Epithelial cell of esophagus (primary cell): Measurements from ENCODE around the gene B4GALT2.

Source experiments
- DNase-seq: peaks from one replicate; pipeline ENCODE4 v3.0.0; 2010; ENCODE audit warnings: low read depth
- H3K4me3 ChIP-seq: 2 replicates; pipeline ENCODE4 v1.5.1; 2011; ENCODE audit warnings: mild to moderate bottlenecking, low read length, control low read depth
- TF ChIP-seq, protein P1 (sequence below): IDR thresholded peaks from 2 replicates; pipeline ENCODE4 v1.5.1; 2011; ENCODE audit warnings: low read depth, mild to moderate bottlenecking, low read length, control low read depth, inconsistent platforms; ENCODE audit not compliant: insufficient read depth; ENCODE audit errors: missing control alignments

B4GALT2 gene

DNA sequence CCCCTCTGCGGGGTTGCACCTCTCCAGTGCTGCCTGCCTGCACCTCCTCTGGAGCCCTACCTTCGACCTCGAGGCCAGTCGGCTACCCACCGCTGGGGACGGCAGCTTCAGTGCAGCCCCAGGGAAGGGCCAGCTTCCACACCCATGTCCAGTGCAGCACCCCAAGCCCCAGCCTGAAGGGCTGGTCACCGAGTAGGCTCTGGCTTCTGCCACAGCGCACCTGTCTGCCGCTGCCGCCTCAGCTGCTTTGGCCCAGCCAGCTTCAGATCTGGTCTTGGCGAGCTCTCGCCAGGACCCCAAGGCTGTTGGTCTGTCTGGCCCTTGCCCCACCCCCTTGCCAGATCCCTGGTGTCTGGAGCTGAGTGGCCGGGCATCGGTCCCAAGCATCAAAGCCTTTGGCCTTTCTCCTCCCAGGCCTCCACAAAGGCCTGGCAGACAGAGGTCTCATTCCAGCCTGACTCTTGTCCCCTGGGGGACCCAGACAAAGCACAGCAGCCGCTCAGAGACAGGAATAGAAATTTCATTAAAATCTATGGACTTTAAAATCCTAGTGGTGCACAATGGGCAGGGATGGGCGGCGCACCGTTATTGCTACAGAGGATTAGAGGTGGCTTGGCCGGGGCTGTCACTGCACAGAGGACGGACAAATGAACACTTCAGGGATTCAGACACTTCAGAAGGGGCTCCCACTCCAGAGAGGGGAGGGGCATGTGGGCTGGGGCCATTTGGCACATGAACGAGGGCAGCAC lies 17.1 kb downstream of the B4GALT2 start:
- TF ChIP-seq, protein P1, sequence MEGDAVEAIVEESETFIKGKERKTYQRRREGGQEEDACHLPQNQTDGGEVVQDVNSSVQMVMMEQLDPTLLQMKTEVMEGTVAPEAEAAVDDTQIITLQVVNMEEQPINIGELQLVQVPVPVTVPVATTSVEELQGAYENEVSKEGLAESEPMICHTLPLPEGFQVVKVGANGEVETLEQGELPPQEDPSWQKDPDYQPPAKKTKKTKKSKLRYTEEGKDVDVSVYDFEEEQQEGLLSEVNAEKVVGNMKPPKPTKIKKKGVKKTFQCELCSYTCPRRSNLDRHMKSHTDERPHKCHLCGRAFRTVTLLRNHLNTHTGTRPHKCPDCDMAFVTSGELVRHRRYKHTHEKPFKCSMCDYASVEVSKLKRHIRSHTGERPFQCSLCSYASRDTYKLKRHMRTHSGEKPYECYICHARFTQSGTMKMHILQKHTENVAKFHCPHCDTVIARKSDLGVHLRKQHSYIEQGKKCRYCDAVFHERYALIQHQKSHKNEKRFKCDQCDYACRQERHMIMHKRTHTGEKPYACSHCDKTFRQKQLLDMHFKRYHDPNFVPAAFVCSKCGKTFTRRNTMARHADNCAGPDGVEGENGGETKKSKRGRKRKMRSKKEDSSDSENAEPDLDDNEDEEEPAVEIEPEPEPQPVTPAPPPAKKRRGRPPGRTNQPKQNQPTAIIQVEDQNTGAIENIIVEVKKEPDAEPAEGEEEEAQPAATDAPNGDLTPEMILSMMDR: no peak
- no peak for DNase-seq
- no peak overlapping the region for H3K4me3 ChIP-seq

DNA sequence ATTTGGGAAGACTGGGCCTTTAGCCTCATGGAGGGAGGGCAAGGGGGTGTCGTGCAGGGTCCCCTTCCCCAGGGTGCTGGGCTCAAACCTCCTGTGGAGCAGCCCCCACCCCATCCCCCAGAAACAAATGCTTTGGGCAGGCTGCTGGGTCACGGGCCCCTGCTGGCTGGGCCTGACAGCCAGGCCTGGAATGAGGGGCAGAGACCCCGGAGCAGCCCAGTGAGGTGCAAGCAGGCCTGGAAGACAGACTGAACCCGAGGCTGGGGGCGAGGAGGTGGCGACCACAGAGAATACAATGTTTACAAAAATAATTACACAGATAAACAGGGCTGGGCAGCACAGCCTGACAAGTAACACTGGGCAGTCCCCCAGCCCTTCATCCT lies 17.7 kb downstream of the B4GALT2 start:
- DNase-seq: no peak
- TF ChIP-seq, protein P1: no peak
- H3K4me3 ChIP-seq: no peak overlapping the region

DNA sequence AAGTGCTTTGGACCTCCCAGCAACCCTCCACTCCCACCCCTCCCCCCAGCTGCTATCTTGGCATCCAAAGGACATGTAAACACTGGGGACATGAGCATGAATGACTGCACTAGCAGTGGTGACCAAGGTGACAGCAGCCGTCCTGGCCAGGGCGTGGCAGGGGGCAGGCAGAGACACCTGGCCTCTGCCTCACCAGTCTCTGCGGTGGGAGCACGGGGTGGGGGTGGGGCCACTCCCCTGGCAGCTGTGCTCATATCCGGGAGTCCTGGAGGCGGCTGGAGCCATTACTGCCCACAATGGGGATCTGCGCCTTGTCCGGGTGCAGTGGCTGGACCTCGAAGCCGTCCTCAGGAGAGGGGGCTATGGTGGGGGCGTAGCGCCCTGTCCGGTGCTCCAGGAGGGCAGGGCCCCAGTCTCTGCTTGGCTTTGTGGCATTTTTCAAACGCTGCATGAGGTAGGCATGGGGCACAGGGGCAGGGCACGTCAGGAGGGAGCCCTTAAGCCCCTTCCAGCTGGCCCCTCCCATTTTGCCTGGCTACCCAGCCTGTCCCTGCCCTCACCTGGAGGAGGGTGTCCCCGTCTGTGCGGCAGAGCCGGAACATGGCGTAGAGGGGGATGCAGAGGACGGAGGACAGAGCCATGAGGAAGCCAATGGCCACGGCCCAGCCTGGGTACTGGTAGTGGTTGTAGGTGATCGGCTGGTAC lies 18.4 kb downstream of the B4GALT2 start:
- DNase-seq: no peak
- no peak overlapping the region for H3K4me3 ChIP-seq
- TF ChIP-seq, protein P1: no peak

DNA sequence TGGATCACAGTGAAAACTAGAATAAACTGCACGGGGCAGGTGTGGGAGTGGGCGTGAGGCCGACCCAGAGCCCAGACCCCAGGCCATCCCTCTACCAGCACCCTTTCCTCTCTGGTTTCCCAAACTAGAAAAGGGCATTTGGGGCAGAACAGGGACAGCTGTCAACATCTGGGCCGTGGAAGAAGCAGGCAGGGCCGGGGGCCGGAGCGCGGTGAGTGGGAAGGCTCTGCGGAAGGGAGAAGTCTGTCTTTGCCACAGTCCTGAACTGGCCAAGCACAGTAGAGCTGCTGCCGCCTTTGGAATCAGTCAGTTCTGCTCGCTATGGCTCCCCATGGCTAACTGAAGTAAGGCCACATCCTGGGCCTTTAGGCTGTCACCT lies 19.0 kb downstream of the B4GALT2 start:
- TF ChIP-seq, protein P1: no peak
- H3K4me3 ChIP-seq: no peak overlapping the region

DNA sequence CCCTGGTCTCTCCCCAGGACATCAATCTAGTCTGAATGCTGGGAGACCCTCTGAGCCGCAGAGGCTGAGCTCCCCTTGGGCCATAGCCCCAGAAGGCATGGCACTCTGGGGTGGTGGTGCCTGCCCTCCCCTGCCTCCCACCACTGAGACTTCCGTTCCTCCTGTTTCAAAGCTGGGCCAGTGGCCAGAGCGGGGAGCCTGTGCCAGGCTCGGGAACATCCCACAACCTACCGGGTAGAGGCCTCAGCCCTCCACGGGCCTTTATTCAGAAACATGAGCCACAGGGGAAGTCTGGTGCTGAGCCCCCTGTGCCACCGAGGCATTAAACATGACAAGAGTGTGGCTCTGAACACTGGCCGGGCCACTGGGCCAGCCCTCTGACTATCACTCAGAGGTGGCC lies 20.4 kb downstream of the B4GALT2 start:
- DNase-seq: no peak
- TF ChIP-seq, protein P1: no peak
- no peak overlapping the region for H3K4me3 ChIP-seq

More for the DNA sequence above, 19.0 kb downstream of the B4GALT2 start:
- no peak for DNase-seq

DNA sequence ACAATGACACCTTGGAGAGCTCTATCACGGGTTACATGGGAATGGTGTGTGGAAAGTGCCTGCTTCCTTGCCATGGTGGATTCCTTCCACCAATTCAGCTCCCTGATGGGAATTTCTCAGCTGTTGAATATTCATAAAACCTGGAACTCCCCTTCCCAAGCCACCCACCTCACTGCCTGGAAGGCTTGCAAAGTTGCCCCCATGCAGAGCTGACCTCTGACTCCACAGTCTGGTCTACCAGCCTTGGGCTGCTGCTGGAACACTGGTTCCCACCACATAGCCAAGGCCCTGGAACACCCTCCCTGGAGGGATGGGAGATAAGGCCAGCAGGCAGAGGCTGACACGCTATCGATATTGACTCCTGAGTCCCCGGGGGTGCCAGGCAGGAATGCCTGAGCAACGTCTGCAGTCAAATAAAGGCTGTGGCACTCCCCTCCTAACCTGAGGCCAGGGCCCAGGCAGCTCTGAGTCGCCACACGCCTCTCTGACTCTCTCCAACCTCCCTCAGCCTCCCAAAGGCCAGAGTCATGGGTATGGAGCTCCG lies 21.2 kb downstream of the B4GALT2 start:
- DNase-seq: no peak
- TF ChIP-seq, protein P1: no peak
- H3K4me3 ChIP-seq: no peak overlapping the region
